GM19351 (cell line): ENCODE measurements around the gene ERC1.
"Not testable (repeated sequence)": the region's sequence is repeated elsewhere in the genome, so short reads cannot be mapped to it uniquely, and the experiment has no call there.

Source experiments
- ATAC-seq: cut with Tn5 transposase; IDR thresholded peaks from one replicate; pipeline ENCODE4 v1.9.1; 2021; ENCODE audit warnings: mild to moderate bottlenecking, moderate library complexity; ENCODE audit not compliant: unreplicated experiment

The ERC1 gene

GRCh38 chr12:1182069-1182468 lies 191.0 kb downstream of the ERC1 start:
- ATAC-seq, result no peak

- no peak for ATAC-seq
Measured at GRCh38 chr12:1184402-1184801, 193.4 kb downstream of the ERC1 start.

- ATAC-seq, result peak; percentile 55
Measured at GRCh38 chr12:1185460-1186182, 194.6 kb downstream of the ERC1 start.

GRCh38 chr12:1186298-1186697 lies 195.3 kb downstream of the ERC1 start:
- no peak for ATAC-seq

- no peak for ATAC-seq
Measured at GRCh38 chr12:1188016-1188415, 197.0 kb downstream of the ERC1 start.

GRCh38 chr12:1189163-1189562 lies 198.1 kb downstream of the ERC1 start:
- no peak for ATAC-seq

GRCh38 chr12:1195513-1195912 lies 204.5 kb downstream of the ERC1 start:
- ATAC-seq, result no peak

- no peak for ATAC-seq
Measured at GRCh38 chr12:1197264-1198018, 206.4 kb downstream of the ERC1 start.

- ATAC-seq, result not testable (repeated sequence)
Measured at GRCh38 chr12:1198854-1199253, 207.8 kb downstream of the ERC1 start.

- no peak for ATAC-seq
Measured at GRCh38 chr12:1199700-1200099, 208.7 kb downstream of the ERC1 start.

- ATAC-seq, result no peak
Measured at GRCh38 chr12:1201030-1201429, 210.0 kb downstream of the ERC1 start.

GRCh38 chr12:1201886-1202285 lies 210.9 kb downstream of the ERC1 start:
- no peak for ATAC-seq

- no peak for ATAC-seq
Measured at GRCh38 chr12:1203735-1204019, 212.7 kb downstream of the ERC1 start.

GRCh38 chr12:1204581-1205121 lies 213.6 kb downstream of the ERC1 start:
- no peak for ATAC-seq

- ATAC-seq, result no peak
Measured at GRCh38 chr12:1205512-1206060, 214.6 kb downstream of the ERC1 start.

- no peak for ATAC-seq
Measured at GRCh38 chr12:1206118-1206734, 215.2 kb downstream of the ERC1 start.

GRCh38 chr12:1207276-1207675 lies 216.3 kb downstream of the ERC1 start:
- no peak for ATAC-seq

- not testable (repeated sequence) for ATAC-seq
Measured at GRCh38 chr12:1208719-1209118, 217.7 kb downstream of the ERC1 start.

GRCh38 chr12:1212526-1212925 lies 221.5 kb downstream of the ERC1 start:
- ATAC-seq, result no peak

GRCh38 chr12:1213205-1213604 lies 222.2 kb downstream of the ERC1 start:
- ATAC-seq, result no peak

- no peak for ATAC-seq
Measured at GRCh38 chr12:1213618-1214205, 222.7 kb downstream of the ERC1 start.
